ENCODE data around the gene LTBR. TPM values are rescaled to one million over a fixed set of nuclear protein-coding genes. Genes with fewer than 3 reads are reported as not detected.
A peak's percentile ranks its signal among the peaks of the same experiment; 100 is the strongest.

Gene LTBR
- total RNA-seq, 1 donor from 2014 or later: 41.1 TPM

GRCh38 chr12:6358881-6359280 is 25.1 kb upstream of the LTBR start:
- no peak for DNase-seq (ENCODE audit: low spot score)
- Mint-ChIP-seq H3K4me1 (ENCODE audit: low read depth) (peaks cover 35% of the 10 kb centered on the region), H3K36me3 (ENCODE audit: low read depth) (peaks cover 2% of the 10 kb centered on the region), H3K27me3 (ENCODE audit: low read depth) (no peaks in the 10 kb centered on the region), H3K9me3 (ENCODE audit: low read depth) (no peaks in the 10 kb centered on the region), H3K4me3 (ENCODE audit: unreplicated experiment) (no peak overlapping the region), H3K27ac (ENCODE audit: unreplicated experiment) (peak overlapping the region; percentile 59)
- no peak for TF ChIP-seq CTCF (IDR thresholded peaks at IDR 0.05)

- Mint-ChIP-seq H3K36me3 (ENCODE audit: low read depth) (peaks cover 2% of the 10 kb centered on the region), H3K4me1 (ENCODE audit: low read depth) (peaks cover 32% of the 10 kb centered on the region), H3K9me3 (ENCODE audit: low read depth) (no peaks in the 10 kb centered on the region), H3K4me3 (ENCODE audit: unreplicated experiment) (no peak overlapping the region), H3K27me3 (ENCODE audit: low read depth) (no peaks in the 10 kb centered on the region), H3K27ac (ENCODE audit: unreplicated experiment) (peak overlapping the region; percentile 32)
- no peak for TF ChIP-seq CTCF (IDR thresholded peaks at IDR 0.05)
- no peak for DNase-seq (ENCODE audit: low spot score)
These were observed 23.8 kb upstream of the LTBR start for GRCh38 chr12:6360080-6360571.

- Mint-ChIP-seq H3K4me3 (ENCODE audit: unreplicated experiment) (no peak overlapping the region), H3K27ac (ENCODE audit: unreplicated experiment) (peak overlapping the region; percentile 51)
- DNase-seq (ENCODE audit: low spot score): no peak
These were observed 23.1 kb upstream of the LTBR start for GRCh38 chr12:6360578-6361490.

GRCh38 chr12:6361834-6362233 is 22.1 kb upstream of the LTBR start:
- no peak for TF ChIP-seq CTCF (IDR thresholded peaks at IDR 0.05)
- H3K27ac Mint-ChIP-seq (ENCODE audit: unreplicated experiment): peak overlapping the region; percentile 88
- no peak overlapping the region for H3K4me3 Mint-ChIP-seq (ENCODE audit: unreplicated experiment)
- peaks cover 32% of the 10 kb centered on the region for H3K4me1 Mint-ChIP-seq (ENCODE audit: low read depth)
- H3K27me3 Mint-ChIP-seq (ENCODE audit: low read depth): no peaks in the 10 kb centered on the region
- H3K9me3 Mint-ChIP-seq (ENCODE audit: low read depth): no peaks in the 10 kb centered on the region
- peaks cover 2% of the 10 kb centered on the region for H3K36me3 Mint-ChIP-seq (ENCODE audit: low read depth)
- peak; percentile 82 for DNase-seq (ENCODE audit: low spot score)

More at GRCh38 chr12:6360578-6361490, 23.1 kb upstream of the LTBR start:
- no peaks in the 10 kb centered on the region for H3K27me3 Mint-ChIP-seq (ENCODE audit: low read depth)
- TF ChIP-seq CTCF (IDR thresholded peaks at IDR 0.05): no peak
- H3K36me3 Mint-ChIP-seq (ENCODE audit: low read depth): peaks cover 2% of the 10 kb centered on the region
- no peaks in the 10 kb centered on the region for H3K9me3 Mint-ChIP-seq (ENCODE audit: low read depth)
- H3K4me1 Mint-ChIP-seq (ENCODE audit: low read depth): peaks cover 32% of the 10 kb centered on the region

- Mint-ChIP-seq H3K27ac (ENCODE audit: unreplicated experiment) (peak overlapping the region; percentile 88), H3K4me1 (ENCODE audit: low read depth) (peaks cover 32% of the 10 kb centered on the region), H3K9me3 (ENCODE audit: low read depth) (no peaks in the 10 kb centered on the region), H3K27me3 (ENCODE audit: low read depth) (no peaks in the 10 kb centered on the region), H3K36me3 (ENCODE audit: low read depth) (peaks cover 2% of the 10 kb centered on the region), H3K4me3 (ENCODE audit: unreplicated experiment) (no peak overlapping the region)
- TF ChIP-seq CTCF (IDR thresholded peaks at IDR 0.05): no peak
- DNase-seq (ENCODE audit: low spot score): no peak
These were observed 21.6 kb upstream of the LTBR start for GRCh38 chr12:6362403-6362802.
